Mesodermal cell (in vitro differentiated cells): ENCODE results near the gene TMEM178B.
A peak's percentile ranks its signal among the peaks of the same experiment; 100 is the strongest.
"Not testable (repeated sequence)": the region's sequence is repeated elsewhere in the genome, so short reads cannot be mapped to it uniquely, and the experiment has no call there.

ENCODE experiments used
- H3K27ac ChIP-seq: 2 replicates; pipeline ENCODE4 v1.7.0; 2013; ENCODE audit warnings: mild to moderate bottlenecking, low read depth, low read length, moderate library complexity; ENCODE audit not compliant: severe bottlenecking
- H3K36me3 ChIP-seq: 2 replicates; pipeline ENCODE4 v1.7.1; 2013; ENCODE audit warnings: mild to moderate bottlenecking, low read length, moderate library complexity; ENCODE audit not compliant: control insufficient read depth, insufficient read depth
- H3K4me1 ChIP-seq: one replicate; pipeline ENCODE4 v1.7.1; 2013; ENCODE audit warnings: mild to moderate bottlenecking, low read length; ENCODE audit not compliant: insufficient read depth, control insufficient read depth, poor library complexity, severe bottlenecking
- H3K4me3 ChIP-seq: 2 replicates; pipeline ENCODE4 v1.7.0; 2013; ENCODE audit warnings: low read length, control low read depth, mild to moderate bottlenecking; ENCODE audit not compliant: insufficient read depth, poor library complexity, severe bottlenecking; ENCODE audit errors: extremely low read depth
- H3K9me3 ChIP-seq: 2 replicates; pipeline ENCODE4 v1.7.1; 2013; ENCODE audit warnings: mild to moderate bottlenecking, low read length, moderate library complexity; ENCODE audit not compliant: control insufficient read depth
- WGBS, 2 experiments: methylation state at CpG; one replicate each; pipeline ENCODE4 v1.1.5; 2013; ENCODE audit warnings: missing lambda C conversion rate in 2 of 2; ENCODE audit not compliant: insufficient coverage in 2 of 2; 5-methylcytosine and 5-hydroxymethylcytosine counted together

Gene TMEM178B

DNA sequence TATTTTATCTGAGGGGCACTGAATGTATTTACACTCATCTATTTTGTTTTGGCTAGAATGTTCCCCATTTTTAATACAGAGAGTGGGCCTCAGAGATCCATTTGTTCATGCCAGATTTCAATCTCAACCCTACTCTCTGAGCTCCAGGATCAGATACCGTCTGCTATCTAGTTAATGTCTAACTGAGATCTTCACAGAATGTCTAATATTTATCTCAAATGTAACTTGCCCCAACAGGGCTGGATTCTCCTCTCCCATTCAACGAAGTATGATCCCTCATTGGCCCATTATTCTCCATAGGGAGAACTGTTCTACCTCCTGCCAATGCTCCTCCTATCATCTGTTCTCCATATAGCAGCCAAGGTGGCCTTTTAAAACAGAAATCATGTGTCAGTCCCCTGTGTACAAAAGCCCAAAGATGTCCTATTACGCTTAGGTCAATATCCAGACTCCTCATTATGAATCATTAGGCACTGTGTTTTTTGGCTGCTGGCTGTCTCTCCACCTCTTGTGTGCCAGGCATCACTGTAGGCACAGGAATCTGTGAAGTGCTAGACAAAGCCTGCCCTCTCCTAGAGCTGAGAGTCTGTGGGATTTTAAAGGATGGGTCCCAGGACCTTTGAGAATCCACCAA is 308.0 kb downstream of the TMEM178B start:
- Histone ChIP-seq H3K9me3 (no peaks in the 10 kb centered on the region), H3K36me3 (no peaks in the 10 kb centered on the region), H3K4me3 (no peak overlapping the region), H3K27ac (no peak overlapping the region), H3K4me1 (peaks cover 5% of the 10 kb centered on the region)
- WGBS, 2 experiments, result 86 to 91% methylated on average over 3 of the region's 3 CpGs

DNA sequence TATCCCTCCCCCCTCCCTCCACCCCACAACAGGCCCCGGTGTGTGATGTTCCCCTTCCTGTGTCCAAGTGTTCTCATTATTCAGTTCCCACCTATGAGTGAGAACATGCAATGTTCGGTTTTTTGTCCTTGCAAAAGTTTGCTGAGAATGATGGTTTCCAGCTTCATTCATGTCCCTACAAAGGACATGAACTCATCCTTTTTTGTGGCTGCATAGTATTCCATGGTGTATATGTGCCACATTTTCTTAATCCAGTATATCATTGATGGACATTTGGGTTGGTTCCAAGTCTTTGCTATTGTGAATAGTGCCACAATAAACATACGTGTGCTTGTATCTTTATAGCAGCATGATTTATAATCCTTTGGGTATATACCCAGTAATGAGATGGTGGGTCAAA is 309.5 kb downstream of the TMEM178B start:
- H3K4me1 ChIP-seq, H3K9me3 ChIP-seq, H3K4me3 ChIP-seq, H3K27ac ChIP-seq, H3K36me3 ChIP-seq: not testable (repeated sequence)
- 80% methylated on average over 1 of the region's 3 CpGs; no CpG with 5 or more reads in 1 of the 2 experiments for WGBS, 2 experiments

DNA sequence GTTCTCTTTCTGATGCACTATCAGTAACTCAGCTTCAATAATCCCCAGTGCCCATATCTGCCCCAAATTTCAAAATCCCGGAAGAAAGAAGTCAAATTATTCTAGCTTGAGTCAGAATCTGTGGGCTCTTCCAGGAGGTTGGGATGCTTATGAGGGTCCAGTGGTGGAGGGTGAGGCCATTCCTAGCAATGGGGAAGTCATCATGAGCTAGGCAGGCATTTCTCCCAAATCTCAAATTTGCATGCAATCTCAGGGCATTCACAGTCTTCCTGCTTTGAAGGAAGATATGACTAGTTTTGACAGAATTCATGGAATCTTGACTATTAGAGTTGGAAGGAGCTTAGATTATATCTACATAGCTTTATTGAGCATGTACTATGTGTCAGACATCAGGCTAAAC is 313.0 kb downstream of the TMEM178B start:
- no CpG with 5 or more reads among the region's 1 CpG for WGBS, 2 experiments
- Histone ChIP-seq H3K4me3 (no peak overlapping the region), H3K27ac (no peak overlapping the region), H3K9me3 (no peaks in the 10 kb centered on the region), H3K36me3 (no peaks in the 10 kb centered on the region), H3K4me1 (peaks cover 5% of the 10 kb centered on the region)

- WGBS, 2 experiments, result 85 to 88% methylated on average over 8 to 11 of the region's 14 CpGs
- no peaks in the 10 kb centered on the region for H3K9me3 ChIP-seq
- H3K4me3 ChIP-seq, result no peak overlapping the region
- H3K36me3 ChIP-seq, result no peaks in the 10 kb centered on the region
- peaks cover 5% of the 10 kb centered on the region for H3K4me1 ChIP-seq
- H3K27ac ChIP-seq, result no peak overlapping the region
Observed at GRCh38 chr7:141387521-141388217, 313.8 kb downstream of the TMEM178B start.

GRCh38 chr7:141389140-141389796 is 315.4 kb downstream of the TMEM178B start:
- Histone ChIP-seq H3K4me1 (peaks cover 8% of the 10 kb centered on the region), H3K9me3 (no peaks in the 10 kb centered on the region), H3K36me3 (no peaks in the 10 kb centered on the region), H3K4me3 (no peak overlapping the region), H3K27ac (no peak overlapping the region)
- 91 to 94% methylated on average over 3 to 4 of the region's 6 CpGs for WGBS, 2 experiments

GRCh38 chr7:141390339-141390738 is 316.5 kb downstream of the TMEM178B start:
- Histone ChIP-seq H3K27ac (no peak overlapping the region), H3K4me1 (peaks cover 8% of the 10 kb centered on the region), H3K36me3 (no peaks in the 10 kb centered on the region), H3K4me3 (no peak overlapping the region), H3K9me3 (no peaks in the 10 kb centered on the region)
- 94 to 96% methylated on average over 3 to 5 of the region's 6 CpGs for WGBS, 2 experiments

- WGBS, 2 experiments, result 84 to 86% methylated on average over 1 to 2 of the region's 4 CpGs
Observed at GRCh38 chr7:141393056-141393455, 319.2 kb downstream of the TMEM178B start.

GRCh38 chr7:141397236-141398163 is 323.6 kb downstream of the TMEM178B start:
- whole genome bisulfite sequencing, 2 experiments, result 95 to 97% methylated on average over 3 to 4 of the region's 7 CpGs
- H3K4me3 ChIP-seq, result no peak overlapping the region
- peaks cover 3% of the 10 kb centered on the region for H3K4me1 ChIP-seq
- H3K36me3 ChIP-seq, result no peaks in the 10 kb centered on the region
- H3K9me3 ChIP-seq, result no peaks in the 10 kb centered on the region
- H3K27ac ChIP-seq, result no peak overlapping the region

More at GRCh38 chr7:141393056-141393455, 319.2 kb downstream of the TMEM178B start:
- Histone ChIP-seq H3K4me3 (no peak overlapping the region), H3K27ac (peak overlapping the region; percentile 5), H3K36me3 (no peaks in the 10 kb centered on the region), H3K4me1 (peaks cover 3% of the 10 kb centered on the region), H3K9me3 (no peaks in the 10 kb centered on the region)

DNA sequence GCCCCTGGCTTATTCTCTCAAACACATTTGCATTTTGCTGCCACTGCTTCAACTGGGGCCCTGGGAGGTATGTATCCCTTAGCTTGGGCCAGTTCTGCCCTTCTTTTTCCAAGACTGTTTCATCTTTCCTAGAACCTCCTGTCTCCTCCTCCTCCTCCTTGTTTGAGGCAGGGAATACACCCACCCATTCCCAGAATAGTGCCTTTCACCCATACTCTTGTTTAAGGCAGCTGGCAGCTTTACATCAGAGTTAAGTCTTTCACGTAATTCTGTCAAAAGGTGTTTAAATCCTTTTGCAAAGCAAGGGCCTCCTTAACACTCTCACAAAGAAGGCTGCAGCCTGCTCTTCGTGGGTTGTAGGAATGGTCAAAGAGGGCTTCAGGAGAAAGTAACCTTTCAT is 326.5 kb downstream of the TMEM178B start:
- WGBS, 2 experiments, result no CpG with 5 or more reads among the region's 2 CpGs
- Histone ChIP-seq H3K9me3 (no peaks in the 10 kb centered on the region), H3K4me3 (no peak overlapping the region), H3K36me3 (no peaks in the 10 kb centered on the region), H3K27ac (no peak overlapping the region), H3K4me1 (no peaks in the 10 kb centered on the region)

DNA sequence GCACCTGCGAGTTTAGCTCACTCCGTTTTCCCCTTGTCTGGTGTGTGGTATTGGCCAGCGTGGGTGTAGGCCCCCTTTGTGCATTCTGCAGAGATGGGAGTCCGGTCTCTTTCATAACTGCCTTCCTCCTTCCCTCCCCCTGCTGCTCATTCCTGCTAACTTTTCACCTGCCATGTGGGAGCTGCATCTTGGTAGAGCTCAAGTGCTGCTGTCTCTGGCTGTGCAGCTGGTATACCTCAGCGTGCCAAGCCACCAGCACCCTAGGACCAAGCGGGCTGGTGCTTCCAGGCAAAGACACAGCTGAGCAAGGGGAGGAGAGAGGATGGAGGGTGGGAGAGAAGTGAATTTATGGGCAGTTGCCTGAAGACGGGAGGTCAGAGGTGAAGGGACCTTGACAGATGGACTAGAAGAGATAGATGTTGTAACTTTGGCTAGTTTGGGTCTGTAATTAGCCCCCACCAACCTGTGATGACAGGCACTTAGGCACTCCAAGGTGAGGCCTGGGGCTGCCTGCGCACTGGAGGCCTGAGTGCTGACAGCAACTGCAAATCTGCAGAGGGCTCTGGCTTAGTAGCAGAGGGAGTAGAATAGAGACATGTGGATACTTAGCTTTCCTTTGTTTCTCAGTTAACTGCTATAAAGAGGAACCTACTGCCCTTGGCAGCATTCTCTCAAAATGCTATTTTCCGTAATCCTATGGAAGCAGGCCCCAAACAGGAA is 328.6 kb downstream of the TMEM178B start:
- no peaks in the 10 kb centered on the region for H3K4me1 ChIP-seq
- H3K9me3 ChIP-seq, result no peaks in the 10 kb centered on the region
- H3K36me3 ChIP-seq, result no peaks in the 10 kb centered on the region
- no peak overlapping the region for H3K4me3 ChIP-seq
- 93 to 99% methylated on average over 8 to 9 of the region's 9 CpGs for WGBS, 2 experiments
- no peak overlapping the region for H3K27ac ChIP-seq
